LHCN-M2 (cell line): ENCODE data around the gene FTCDNL1. TPM values are rescaled to one million over a fixed set of nuclear protein-coding genes. Genes with fewer than 3 reads are reported as not detected.

Experiments used
- DNase-seq: peaks from one replicate; pipeline ENCODE4 v3.0.0-alpha.2; 2012; ENCODE audit warnings: low read depth
- polyA plus RNA-seq: library from polyadenylated mRNA; unstranded; fragments of >200 nt; gene quantifications from one replicate; pipeline ENCODE4 v1.2.1, GENCODE V29; 2012; ENCODE audit warnings: missing spikeins
- total RNA-seq: library from RNA; depleted of rRNA; stranded (reverse); fragments of >200 nt; gene quantifications from 2 replicates; pipeline ENCODE4 v1.2.3, GENCODE V29; 2014; rRNA removed

FTCDNL1 gene
- total RNA-seq, result 0.75 and 0.77 TPM in 2 replicates
- 0.72 TPM for polyA plus RNA-seq

DNA sequence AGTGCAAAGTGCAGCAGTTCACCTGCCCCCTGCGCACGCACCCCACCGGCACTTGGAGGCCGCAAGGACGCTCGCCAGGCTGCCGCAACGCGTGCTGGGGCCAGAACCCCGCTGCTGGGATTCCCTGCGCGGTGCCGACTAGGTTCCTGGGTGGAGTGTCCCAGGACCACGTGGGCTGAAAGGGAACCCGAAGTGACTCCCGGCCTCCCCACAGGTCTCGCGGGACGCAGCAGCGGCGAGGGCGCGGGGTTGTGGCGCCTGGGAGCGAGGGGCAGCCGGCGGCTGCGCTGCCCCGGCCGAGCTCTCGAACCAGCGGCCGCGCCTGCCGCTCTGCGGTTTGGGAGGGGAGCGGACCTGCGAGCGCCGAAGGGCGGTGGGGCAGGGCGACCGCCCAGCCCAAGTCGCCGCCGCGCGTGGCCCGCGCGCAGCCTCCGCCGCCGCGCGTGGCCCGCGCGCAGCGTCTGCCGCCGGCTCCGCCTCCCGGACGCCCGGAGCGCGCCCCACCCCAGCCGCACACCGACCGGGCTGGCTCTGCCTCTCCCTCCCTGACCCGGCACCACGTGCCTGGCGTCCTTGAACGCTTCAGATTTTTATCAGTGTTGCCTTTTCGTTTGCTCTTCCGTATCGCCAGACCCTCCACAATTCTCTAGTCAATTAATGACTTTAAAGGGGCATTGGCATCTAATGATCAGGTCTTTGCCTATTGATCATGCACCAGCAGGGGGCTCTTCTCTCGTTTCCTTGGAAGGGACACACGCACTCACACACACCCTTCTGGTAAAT lies at the start of gene FTCDNL1:
TSS of gene FTCDNL1 (minus strand) at position 475 of the 783 bp plus-strand sequence. CDS start 2,230 bp downstream, outside the sequence.
- DNase-seq, result peak; percentile 44

DNA sequence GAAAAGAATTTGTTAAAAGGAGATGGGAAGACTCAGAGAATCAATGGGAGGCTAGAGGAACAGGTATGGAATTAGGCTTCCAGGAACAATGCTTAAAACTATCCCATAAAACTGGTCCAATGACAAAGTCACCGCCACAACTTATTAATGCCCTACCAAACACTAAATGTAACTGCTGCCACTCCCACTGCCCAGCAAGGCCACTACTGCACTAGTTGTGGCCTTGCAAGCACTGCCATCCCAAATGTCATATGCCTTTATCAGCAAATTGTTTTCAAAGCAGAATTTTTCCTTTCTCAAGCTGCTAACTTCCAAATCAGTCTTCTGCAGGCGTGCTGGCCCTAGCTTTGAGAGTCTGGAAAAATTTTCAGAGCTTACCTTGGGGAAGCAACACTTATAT lies 45.6 kb upstream of the FTCDNL1 start:
- no peak for DNase-seq

DNA sequence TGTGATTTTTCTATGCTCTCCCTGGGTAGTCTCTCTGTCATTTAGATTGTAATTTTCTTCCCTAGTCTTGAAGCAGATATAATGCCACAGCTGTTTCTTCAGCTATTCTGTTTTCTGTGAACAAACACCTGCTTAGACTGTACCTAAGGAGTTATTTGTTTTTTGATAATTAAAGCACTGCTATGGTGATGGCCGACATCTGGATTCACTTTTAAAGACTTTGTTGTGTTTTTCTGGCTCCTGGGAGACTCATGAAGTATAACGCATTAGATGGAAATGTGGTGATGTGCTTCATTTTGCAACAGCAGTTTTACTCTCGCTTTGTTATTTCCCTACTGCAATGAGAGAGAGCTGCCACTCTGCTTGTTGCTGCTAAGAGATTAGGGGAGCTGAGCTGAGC lies 44.4 kb upstream of the FTCDNL1 start:
- no peak for DNase-seq

- DNase-seq, result peak; percentile 3
Observed at GRCh38 chr2:199883474-199884212, 32.7 kb upstream of the FTCDNL1 start.

DNA sequence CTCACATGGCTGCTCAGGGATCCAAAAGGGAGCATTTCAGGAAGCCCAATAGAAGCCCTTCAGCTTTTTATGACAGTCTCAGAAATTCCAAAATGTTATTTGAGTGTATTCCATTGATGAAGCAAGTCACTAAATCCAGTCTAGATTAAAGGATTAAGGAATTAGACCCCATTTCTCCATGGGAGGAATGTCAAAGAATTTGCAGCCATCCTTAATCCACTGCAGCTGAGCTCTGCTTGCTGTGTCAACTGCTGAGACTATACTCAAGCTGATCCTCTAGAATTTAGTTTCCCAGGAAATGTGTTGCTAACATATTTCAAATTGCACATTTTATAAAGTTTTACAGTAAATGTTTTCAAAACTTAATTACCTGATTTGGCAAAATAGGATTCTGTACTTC lies 31.7 kb upstream of the FTCDNL1 start:
- no peak for DNase-seq

GRCh38 chr2:199875400-199875799 lies 24.4 kb upstream of the FTCDNL1 start:
- DNase-seq, result no peak

DNA sequence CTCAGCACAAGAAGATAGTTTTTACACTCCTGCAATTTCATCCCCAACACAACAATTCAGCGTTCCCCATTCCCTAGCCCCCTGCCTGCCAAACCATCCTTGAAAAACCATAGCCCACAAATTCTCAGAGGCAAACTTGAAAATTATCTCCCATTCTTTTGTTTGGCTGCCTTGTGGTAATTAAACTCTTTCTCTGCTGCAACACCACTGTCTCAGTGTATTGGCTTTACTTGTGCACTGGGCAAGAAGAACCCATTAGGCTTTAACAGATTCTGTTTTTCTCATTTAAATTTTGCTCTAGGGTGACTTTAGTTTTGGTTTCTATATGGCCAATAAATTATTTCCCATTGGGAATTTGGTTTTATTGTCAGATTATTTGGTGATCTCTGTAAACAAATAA lies 23.2 kb upstream of the FTCDNL1 start:
- DNase-seq, result no peak

GRCh38 chr2:199870581-199870980 lies 19.6 kb upstream of the FTCDNL1 start:
- DNase-seq, result no peak

DNA sequence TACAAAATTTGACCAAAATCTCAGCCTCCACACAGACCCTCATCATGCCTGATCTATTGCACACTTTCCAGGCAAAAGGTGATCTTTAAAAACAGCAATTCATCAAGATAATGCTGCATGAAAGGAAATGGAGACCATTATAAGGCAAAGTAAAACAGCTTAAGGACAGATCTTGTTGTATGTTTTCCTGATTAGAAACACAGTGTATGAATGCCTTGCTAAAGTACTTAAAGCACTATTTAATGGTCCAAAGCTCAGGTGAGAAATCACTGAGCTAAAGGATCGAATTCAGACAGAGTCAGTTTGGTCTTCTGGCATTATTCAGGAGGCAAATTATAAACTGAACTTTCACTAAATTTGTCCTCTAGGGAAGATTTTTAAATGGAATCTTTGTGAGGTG lies 18.7 kb upstream of the FTCDNL1 start:
- no peak for DNase-seq

GRCh38 chr2:199869227-199869541 lies 18.2 kb upstream of the FTCDNL1 start:
- DNase-seq, result no peak

GRCh38 chr2:199868431-199869226 lies 17.6 kb upstream of the FTCDNL1 start:
- no peak for DNase-seq

- DNase-seq, result no peak
Observed at GRCh38 chr2:199865905-199866304, 14.9 kb upstream of the FTCDNL1 start.

DNA sequence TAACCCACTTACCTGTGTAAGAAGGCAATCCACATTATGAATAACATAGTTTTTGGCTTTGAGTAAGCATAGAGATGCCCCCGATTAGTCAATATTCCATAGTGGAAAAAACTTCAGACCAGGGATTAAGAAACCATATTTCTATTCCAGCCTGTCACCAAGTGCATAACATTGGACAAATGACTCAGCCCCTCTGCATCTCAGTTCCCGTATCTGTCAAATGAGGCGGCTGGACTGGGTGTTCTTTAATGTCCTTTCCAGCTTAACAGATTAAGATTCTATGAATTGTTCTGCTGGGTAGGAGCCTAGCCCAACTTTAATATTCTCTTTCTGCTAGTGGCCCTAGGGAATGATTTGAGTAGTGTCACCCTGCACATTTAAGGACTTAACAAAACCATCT lies 11.8 kb upstream of the FTCDNL1 start:
- peak; percentile 15 for DNase-seq

DNA sequence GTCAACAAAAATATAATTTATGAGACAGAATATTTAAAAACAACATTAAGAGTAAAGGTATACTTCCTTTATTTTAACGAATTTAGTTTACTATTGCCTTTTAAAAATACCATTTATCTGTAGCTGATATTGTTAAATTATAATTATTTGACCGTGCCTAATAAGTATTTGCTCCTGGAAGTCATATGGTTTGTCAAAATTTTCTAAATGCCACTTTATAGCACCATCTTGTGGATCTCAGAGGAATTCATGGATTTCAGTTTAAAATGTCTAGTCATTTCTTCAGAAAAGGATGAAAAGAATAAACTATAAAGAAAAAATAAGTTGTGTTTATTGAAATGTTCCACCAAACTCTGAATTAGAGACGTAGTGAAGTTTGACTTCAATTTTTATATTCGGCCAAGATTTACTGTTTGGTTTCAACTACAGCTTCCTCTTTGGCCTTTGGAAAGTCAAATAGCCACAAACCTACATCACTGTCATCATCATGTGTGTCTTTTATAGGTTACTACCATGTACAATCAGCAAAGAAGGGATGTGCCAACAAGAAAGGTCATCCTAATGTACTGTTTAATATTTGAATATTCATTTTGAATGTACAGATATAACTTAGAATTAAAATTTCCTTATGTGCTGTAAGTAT lies 10.3 kb upstream of the FTCDNL1 start:
- peak; percentile 20 for DNase-seq

GRCh38 chr2:199855812-199856211 lies 4.8 kb upstream of the FTCDNL1 start:
- no peak for DNase-seq

GRCh38 chr2:199851883-199852282 lies 891 bp upstream of the FTCDNL1 start:
- no peak for DNase-seq

DNA sequence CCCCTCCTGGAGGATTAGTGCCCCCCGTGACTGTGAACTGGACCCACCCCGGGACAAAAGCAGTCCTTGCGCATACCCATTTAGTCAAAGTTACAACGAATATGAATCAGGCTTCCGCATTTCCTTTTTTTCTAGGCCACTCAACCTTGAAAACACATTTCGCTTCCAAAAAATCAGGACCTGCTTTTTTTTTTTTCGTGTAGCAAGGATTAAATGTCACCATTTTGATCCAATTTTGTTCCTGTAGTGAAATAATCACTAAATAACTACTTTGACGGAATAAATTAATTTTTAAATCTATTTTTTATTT lies 464 bp upstream of the FTCDNL1 start:
- no peak for DNase-seq

DNA sequence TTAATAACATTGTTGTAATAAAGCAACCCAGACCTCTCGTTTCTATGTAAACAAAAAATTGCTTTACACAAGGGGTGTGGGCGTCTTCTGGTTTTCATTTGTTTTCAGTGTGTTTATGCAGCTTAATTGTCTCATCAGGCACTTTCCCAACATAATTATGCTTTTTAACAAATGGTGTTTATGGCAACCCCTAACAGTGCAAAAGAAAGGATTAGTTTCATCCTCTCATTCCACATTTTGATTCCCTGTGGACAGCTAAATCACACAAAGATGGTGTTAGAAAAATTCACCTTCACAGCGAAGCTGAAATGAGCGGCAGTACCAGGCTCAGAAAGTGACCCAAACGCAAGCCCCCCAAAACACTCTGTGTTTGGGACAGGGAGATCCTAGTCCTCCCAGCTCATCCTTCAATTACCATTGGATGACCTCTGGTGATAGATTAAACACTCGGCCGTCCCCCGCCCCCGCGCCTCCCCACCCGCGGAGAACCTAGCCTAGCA lies 724 bp downstream of the FTCDNL1 start:
- DNase-seq, result no peak

- DNase-seq, result no peak
Observed at GRCh38 chr2:199848389-199849130, 2.4 kb downstream of the FTCDNL1 start.

- DNase-seq, result no peak
Observed at GRCh38 chr2:199847181-199847864, 3.7 kb downstream of the FTCDNL1 start.
